Fibroblast of skin of right biceps (primary cell): ENCODE data around the gene MED13L.
A peak's percentile ranks its signal among the peaks of the same experiment; 100 is the strongest.

Source experiments
- DNase-seq: peaks from one replicate; pipeline ENCODE4 v3.0.0-alpha.2; 2013

Gene MED13L

GRCh38 chr12:115957686-115958290, 319.7 kb downstream of the MED13L start:
- DNase-seq, result no peak

DNA sequence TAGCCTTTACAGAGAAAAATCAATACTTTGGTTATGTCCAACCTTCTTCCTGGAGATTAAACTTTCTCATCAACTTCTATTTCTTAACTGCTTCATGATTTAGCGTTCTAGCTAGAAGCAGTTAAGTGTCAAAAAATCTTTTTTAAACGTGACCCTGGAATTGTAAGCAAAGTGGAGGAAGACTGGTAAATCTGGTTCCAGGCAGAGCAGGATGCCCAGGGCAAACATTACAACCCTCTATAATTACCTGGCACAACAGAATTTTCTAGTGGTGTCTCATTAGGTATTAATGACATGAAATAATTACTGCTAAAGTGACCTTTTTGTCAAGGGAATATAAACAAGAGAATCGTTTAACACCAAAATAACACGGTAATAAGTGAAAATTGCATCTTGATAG, 320.8 kb downstream of the MED13L start:
- DNase-seq, result no peak

DNA sequence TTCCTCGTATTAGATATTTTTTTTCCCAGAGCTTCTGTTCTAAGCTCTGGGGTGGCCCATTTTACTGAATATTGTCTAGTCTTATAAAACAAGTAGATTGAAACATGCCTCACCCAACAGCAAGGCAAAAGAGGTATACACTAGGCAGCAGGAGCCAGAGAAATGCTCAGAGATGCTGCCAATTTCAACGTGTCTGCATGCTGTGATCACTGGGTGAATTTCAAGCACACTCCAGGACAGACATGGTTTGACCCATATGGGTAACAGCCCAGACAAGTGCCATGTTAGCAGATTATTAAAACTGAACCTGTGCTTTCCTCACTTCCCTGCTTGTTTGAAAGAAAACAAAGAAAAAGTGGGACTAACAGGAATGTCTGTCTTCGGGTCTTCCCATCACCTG, 321.3 kb downstream of the MED13L start:
- no peak for DNase-seq

DNA sequence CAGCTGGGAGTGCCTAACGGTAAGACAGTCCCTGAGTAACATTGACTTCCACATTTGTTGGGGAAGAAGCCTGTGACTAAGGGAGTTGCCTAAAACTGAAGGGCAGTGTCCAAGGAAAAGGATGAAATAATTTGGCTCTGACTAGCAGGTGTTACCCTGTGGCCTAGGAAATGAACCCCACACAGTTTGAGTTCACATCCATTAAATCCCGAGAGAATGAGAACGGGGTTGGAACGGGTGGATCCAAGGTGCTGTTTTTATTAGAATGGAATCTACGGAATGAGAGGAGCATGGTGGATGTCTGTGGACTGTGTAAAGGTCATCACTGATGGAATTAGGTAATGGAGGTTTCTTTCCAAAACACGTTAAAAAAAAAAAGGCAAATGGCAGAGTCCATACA, 324.0 kb downstream of the MED13L start:
- DNase-seq, result peak; percentile 5

GRCh38 chr12:115953031-115953430, 324.5 kb downstream of the MED13L start:
- no peak for DNase-seq

DNA sequence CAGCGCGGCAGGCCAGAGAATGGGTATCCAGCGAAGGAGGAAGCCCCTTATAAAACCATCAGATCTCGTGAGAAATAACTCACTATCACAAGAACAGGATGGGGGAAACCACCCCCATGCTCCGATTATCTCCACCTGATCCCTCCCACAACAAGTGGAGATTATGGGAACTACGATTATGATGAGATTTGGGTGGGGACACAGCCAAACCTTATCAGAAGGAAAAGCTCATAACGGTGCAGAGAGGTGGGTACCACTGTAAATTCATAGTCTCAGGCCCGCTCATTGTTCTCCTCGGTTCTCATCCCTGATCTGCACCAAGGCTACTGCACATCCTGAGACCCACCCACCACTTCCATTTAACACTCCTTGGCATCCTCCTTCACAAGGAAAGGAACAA, 326.5 kb downstream of the MED13L start:
- no peak for DNase-seq

DNA sequence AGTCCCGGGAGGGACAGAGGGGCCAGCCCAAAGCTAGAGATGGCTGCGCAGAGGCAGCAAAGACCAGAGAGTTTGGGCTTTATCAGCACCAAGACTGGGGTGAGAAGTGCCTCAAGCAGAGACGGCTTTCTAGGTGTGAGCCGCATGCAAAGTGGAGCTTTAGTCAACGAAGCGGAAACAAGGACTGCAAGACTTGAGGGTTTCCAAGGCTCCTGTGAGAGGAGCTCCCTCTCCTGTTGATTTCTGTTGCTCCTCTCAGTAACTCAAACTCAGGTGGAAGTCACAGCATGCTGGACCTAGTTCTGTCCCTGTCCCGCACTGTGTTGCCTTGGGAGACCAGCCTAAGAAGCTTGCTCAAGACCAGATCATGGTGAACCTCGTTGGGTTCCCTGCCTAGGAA, 327.8 kb downstream of the MED13L start:
- no peak for DNase-seq

GRCh38 chr12:115947696-115948062, 329.8 kb downstream of the MED13L start:
- DNase-seq, result no peak

DNA sequence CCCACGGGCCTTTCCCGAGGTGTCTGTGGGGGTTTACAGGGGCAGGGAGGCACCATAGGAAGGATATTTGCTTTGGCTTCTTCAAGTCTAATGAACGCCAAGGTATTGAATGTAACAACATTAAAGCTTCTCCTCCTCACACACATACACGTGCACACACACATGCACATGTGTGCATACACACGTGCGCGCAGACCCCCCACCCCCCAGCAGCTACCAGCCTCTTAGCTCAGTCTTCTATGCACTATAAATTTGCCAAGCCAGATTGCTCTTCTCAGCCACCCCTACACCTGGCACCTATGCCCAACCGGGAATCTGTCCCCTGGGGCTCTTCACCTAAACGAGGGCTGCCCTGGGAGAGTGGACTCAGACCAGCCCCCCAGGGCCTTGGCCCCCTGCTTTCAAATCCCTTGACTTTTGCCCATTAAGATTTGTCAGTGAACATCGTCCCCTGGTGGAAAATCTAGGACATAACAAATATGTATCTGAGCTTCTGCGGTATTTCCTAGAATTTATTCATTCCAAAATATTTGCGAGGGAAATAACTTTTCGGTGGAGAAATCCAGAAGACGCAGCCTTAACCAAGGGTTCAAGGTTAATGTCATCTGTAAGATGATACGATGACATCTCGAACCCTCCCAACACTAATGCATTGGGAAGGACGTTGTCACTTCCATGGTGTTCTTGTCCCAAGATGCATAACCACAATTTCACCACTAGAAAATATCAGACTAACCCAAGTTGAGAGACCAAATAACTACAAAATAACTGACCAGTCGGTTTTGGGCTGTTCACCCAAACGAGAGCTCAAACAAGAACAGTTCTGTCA, 330.4 kb downstream of the MED13L start:
- no peak for DNase-seq

- DNase-seq, result no peak
These were observed 331.4 kb downstream of the MED13L start for GRCh38 chr12:115946092-115946491.

- DNase-seq, result no peak
These were observed 332.0 kb downstream of the MED13L start for GRCh38 chr12:115945491-115945885.

GRCh38 chr12:115944837-115945490, 332.5 kb downstream of the MED13L start:
- DNase-seq, result no peak

GRCh38 chr12:115944392-115944742, 333.1 kb downstream of the MED13L start:
- DNase-seq, result no peak

- DNase-seq, result no peak
These were observed 333.7 kb downstream of the MED13L start for GRCh38 chr12:115943630-115944391.

DNA sequence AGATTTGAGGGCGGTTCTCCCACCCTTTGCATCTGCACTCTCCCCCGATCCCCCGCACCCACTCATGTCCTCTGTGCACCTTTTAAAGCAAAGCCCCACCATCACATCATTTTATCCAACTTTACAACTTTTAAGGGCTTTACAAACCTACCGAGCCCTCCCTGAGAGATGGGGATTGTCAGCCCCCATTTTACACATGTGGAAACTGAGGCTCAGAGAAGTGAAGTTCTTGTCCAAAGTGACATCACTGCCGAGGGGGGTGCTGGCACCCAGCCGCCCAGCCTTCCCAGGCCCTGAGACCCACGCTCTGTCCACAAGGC, 334.2 kb downstream of the MED13L start:
- no peak for DNase-seq

- DNase-seq, result no peak
These were observed 335.1 kb downstream of the MED13L start for GRCh38 chr12:115942346-115942745.

- peak; percentile 45 for DNase-seq
These were observed 336.1 kb downstream of the MED13L start for GRCh38 chr12:115941362-115941761.

GRCh38 chr12:115938794-115939377, 338.6 kb downstream of the MED13L start:
- no peak for DNase-seq

DNA sequence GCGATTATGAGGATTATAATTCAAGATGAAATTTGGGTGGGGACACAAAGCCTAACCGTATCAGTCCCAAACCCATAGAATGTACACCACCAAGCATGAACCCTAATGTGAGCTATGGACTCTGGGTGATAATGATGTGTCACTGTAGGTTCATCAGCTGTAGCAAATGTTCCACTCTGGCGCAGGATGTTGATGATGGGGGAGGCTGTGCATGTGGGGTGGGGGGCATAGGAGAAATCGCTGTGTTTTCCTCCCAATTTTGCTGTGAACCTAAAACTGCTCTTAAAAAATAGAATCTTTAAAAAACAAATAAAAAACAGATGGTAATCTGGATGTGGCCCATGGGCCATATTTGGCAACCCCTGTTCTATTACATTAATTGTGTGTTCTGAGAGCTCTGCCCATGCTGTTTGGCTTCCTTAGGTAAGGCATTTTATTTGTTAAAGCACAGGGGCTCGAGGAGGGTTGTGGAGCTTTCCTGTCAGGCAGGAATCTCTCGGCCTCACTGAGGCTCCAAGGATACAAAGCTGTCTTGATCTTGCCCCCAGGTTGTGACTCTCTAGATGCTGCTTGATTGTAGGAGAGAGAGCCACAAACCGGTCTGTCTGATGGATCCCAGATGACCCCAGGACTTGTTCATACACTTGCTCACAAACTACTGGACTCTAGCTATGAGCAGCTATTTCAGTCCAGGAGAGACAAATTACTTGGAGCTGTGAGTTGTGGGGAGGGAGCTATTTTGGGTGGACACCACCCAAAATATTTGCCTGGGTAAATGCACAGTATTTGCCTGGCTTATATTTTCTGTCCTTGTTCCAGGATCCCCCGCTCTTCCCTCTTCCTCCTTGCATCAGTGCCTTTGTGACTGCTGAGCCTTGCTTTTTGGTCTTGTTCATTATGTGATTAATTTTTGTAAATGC, 340.2 kb downstream of the MED13L start:
- no peak for DNase-seq

- DNase-seq, result no peak
These were observed 342.6 kb downstream of the MED13L start for GRCh38 chr12:115934877-115935276.

DNA sequence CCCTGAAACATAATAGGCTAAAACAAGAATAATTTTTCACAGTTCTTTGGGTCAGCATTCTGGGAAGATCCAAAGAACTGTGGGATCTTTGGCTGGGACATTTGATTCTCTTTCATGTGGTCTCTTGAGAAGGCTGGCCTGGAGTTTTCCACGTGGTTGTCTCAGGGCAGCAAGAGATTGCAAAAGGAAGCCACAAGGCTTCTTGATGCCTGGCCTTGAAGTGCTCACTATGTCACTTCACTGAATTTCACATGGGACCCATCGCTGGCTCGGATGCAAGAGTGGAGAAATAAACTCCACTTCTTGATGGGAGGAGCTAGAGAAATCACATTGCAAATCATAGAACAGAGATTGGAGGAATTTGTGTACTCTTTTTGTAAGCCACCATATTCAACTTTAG, 343.4 kb downstream of the MED13L start:
- no peak for DNase-seq

DNA sequence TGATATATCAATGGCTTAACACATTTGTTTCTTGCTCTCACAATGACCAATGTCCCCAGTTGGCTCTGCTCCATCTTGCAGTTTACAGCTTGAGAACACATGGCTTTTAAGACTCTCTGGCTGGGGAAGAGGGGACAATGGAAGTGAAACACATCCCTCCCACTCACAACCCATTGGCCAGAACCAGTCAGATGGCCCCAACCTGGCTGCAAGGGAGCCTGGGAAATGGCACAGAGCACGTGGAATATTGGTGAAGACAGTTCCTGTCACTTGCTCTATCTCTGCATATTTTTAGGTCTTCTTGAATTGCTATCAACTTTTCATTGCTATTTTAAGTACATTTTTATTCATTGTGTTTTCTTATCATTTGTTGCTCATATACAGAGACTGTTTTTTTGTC, 345.4 kb downstream of the MED13L start:
- no peak for DNase-seq
